Activated effector memory CD4-positive, alpha-beta T cell treated with anti-CD3 and anti-CD28 coated beads, Interleukin-2, amount 50 U/mL, for 16 hours (primary cell): ENCODE data around the gene POTEM.
"Not testable (repeated sequence)": the region's sequence is repeated elsewhere in the genome, so short reads cannot be mapped to it uniquely, and the experiment has no call there.

Experiments used
- DNase-seq: peaks from one replicate; pipeline ENCODE4 v3.0.0-alpha.2; 2020

The POTEM gene

DNA sequence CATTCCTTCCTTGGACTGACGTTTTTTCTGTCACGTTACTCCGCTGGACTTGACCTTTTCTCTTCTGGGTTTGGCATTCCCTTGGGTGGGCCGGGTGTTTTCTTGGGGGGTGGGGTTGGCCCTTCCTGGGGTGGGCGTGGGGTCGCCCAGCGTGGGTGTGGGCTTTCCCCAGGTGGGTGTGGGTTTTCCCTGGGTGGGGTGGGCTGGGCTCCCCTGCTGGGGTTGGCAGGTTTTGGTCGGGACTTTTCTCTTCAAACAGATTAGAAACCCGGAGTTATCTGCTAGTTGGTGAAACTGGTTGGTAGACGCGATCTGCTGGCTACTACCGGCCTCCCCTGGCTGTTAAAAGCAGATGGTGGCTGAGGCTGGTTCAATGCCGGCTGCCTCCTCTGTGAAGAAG lies at the start of gene POTEM:
POTEM (plus strand) TSS at position 301 of the 400 bp plus-strand sequence; CDS start at position 353, 52 bp downstream.
- not testable (repeated sequence) for DNase-seq

DNA sequence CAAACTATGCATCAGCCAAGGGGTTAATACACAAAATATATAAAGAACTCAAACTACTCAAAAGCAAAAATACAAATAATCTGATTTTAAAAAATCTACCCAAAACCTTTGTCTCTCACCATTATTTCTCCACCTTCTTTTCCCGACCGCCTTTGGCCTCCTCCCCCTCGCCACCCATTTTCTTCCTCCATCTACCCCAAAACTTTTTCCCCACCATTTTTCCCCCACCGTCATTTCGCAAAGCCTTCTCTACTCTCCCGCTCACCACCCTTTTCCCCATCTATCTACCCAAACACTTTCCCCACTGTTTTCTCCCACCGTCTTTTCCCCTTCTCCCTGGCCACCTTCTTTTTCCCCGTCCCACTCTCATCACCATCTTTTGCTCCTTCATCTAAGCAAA lies 48.9 kb upstream of the POTEM start:
- peak; percentile 55 for DNase-seq

DNA sequence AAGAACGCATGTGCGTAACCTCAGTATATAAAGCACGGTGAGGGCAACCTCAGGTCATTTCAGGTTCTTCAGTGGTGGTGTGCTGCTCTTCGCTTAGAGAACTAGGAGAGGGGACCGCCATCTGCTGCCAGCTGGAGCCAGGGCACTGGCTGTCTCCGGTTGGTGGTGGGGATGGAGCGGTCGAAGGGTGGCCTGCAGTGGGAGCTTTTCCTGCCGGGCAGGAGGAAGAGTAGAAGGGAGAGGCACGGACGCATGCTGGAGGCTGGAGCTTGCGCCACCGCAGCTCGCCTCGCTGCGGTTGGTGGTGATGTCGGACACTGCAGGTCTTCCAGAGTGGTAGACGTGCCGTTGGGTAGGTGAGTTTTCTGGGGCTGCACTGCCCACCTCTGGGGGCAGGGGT lies 47.2 kb upstream of the POTEM start:
- DNase-seq, result not testable (repeated sequence)

DNA sequence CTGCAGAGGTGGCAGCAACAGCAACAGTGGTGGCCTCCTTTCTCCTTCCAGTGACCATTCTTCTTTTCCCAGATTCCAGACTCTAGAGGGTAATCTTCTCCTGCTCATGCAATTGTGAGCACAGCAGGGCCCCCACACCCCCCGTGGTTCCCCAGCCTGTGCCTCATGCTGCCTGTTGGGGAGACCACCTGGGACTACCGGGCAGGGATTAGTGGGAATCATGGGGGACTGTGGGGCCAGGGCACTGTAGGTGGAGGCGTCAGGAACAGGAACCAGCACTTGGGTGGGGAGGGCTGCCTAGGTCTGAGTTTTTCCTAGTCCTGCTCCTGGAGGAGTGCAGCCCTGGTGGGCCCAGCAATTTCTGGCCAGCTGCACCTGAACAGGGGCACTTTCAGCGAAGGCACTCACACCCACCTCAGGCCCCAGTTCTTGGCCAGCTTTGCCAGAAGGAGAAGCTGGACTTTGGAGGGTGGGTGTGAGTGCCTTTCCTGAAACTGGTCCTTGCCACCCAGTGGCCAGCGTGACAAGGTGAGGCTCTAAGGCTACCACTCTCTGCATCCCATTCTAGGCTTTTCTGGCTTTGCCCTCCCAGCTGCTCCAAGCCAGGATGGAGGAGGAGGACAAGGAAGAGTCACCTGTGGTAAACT lies 46.1 kb upstream of the POTEM start:
- peak; percentile 59 for DNase-seq

DNA sequence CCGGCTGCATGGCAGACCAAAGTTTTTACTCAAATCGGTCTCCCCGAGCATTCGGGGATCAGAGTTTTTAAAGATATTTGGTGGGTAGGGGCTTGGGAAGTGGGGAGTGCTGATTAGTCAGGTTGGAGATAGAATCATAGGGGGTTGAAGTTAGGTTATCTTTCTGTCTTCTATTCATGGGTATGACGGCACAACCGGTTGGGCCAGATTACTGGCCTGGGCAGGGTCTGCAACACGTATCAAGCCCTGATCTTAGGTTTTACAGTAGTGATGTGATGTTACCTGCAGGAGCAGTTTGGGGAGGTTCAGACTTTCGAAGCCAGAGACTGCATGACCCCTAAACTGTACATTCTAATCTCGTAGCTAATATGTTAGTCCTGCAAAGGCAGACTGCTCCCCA lies 30.4 kb upstream of the POTEM start:
- DNase-seq, result not testable (repeated sequence)

DNA sequence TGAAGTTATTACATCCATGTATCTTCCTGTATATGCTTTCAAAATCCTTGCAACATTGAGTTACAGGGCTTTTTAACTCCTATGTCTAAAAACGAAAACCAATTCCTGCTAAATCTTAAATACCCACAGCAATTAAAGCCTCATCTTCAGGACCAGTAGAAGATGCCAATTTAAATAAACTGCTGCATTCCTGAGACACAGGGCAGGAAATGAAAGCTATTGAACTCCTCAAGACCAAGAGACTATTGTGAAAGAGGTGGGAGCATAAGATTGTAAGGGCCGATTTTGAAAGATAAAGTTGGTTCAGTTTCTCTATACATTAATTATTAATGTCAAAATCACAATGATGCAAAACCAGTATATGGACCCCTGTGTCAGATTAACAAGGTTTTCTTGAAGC lies 28.5 kb upstream of the POTEM start:
- not testable (repeated sequence) for DNase-seq

DNA sequence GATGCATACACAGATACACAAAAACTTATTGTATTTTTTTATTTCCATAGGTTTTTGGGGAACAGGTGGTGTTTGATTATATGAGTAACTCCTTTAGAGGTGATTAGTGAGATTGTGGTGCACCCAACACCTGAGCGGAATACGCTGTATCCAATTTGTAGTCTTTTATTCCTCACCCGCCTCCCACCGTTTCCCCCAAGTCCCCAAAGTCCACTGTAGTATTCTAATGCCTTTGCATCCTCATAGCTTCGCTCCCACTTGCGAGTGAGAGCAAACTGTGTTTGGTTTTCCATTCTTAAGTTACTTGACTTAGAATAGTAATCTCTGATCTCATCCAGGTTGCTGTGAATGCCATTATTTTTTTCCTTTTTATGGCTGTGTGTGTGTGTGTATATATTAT lies 17.3 kb upstream of the POTEM start:
- not testable (repeated sequence) for DNase-seq

DNA sequence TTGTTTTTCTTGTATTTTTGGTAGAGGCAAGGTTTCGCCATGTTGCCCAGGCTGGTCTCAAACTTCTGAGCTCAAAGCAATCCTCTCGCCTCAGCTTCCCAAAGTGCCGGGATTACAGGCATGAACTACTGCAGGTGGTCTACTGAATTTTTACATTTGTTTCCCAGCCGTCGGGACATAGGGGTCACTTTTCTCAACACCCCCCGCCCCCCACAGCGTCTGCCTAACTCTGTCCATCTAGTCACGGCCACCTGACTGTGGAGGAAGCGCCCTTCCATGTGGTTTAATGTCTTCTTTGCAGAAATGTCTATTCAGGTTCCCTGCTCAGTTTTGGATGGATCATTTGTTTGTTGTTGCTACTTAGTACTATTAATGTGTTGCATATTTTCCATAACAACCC lies 14.1 kb upstream of the POTEM start:
- peak; percentile 63 for DNase-seq

DNA sequence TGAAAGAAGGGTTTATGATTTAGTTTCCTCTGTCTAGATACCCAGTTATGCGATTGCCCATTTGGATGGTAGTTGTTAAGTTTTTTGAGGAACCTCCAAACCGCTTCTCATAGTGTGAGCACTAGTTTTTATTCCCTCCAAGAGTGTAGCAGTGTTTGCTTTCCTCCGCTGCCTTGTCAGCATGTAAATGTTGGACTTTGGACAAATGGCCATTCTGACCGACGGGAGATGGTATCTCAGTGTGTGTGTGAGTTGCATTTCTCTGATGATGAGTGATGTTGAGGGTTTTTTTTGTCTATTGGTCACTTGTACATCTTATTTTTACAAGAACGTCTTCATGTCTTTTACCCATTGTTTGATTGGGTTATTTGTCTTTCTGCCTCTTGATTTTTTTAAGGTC lies 11.4 kb upstream of the POTEM start:
- DNase-seq, result not testable (repeated sequence)

DNA sequence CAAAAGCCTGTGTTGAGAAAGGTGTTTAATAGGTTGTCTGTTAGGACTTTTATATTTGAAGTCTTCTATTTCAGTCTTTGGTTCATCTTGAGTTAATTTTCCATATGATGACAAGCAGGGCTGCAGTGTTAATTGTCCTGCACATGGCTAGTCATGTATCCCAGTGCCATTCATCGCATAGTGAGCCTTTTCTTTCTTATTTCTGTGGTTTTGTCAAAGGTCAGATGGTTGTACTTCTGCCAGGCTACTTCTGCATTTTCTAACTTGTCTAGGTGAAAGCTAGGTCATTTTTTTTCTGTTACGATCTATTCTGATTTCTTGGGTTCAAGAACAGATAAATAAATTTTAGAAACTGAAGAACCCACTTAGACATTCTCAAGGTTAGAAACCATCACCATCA lies 5.7 kb upstream of the POTEM start:
- DNase-seq, result not testable (repeated sequence)

DNA sequence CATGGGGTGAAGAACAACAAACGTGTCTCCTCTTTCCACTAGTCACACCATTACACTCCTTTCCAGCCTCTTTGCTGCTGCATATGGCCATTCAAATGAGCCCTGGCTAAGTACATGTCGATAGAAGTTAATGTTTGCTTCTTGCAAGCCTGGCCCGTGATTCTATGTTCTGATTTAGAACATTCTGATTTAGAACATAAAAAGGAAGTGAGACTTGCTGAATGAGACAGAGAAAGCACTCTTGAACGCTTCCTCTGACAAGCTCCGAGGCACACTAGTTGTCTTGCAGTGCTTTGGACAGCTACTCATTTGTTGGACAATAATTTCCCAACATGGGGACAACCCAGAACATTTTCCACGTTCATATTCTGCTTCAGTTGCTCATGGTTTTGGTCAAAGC lies 5.1 kb upstream of the POTEM start:
- not testable (repeated sequence) for DNase-seq

DNA sequence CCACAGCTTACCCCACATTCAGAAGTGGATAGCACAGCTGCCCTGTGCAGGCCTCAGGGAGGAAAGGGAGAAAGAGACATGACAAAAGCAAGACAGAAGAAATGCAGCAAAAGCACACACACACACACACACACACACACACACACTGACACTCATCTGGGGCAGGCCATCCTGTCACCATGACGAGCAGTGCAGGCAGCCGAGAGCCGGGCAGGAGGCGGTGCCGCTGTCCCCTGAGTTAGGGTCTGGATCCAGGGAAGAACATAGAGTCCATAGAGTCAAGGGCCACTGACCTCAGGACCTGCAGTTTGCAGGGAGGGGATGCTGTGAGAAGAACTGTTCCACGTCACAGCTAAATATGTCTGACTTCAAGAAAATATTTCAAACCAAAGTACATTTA lies 4.0 kb upstream of the POTEM start:
- not testable (repeated sequence) for DNase-seq

DNA sequence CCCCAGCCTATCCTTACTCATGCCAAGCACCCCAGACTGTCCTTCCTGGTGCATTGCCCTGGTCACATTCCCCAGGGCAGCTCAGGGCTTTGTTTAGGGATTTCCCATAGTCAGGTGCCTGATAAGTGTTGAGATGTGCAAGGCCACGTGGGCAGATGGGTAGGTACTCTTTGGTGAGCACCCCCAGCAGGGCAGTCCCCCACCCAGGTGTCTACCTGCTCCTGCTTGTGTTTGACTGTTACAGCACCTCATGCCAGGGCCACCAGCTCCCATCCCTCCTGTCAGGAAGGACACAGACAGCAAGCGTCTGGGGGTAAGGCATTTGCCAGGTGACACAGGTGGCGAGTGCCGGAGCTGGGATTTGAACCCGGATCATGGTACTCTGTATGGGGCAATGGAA lies 2.4 kb upstream of the POTEM start:
- not testable (repeated sequence) for DNase-seq

DNA sequence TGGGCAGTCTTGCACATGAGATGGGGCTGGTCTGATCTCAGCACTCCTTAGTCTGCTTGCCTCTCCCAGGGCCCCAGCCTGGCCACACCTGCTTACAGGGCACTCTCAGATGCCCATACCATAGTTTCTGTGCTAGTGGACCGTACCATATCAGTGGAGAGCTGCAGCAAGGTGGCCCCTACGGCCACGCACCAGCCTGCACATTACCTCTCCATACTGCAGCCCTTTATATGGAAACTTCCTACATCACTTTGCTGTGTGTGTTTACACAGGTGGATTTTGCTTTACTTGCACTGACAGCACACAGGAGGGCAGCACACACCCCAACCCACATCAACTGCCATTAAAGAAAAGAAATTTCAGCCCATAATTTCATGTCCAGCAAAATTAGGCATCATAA lies 35.3 kb downstream of the POTEM start:
- DNase-seq, result peak; percentile 61

DNA sequence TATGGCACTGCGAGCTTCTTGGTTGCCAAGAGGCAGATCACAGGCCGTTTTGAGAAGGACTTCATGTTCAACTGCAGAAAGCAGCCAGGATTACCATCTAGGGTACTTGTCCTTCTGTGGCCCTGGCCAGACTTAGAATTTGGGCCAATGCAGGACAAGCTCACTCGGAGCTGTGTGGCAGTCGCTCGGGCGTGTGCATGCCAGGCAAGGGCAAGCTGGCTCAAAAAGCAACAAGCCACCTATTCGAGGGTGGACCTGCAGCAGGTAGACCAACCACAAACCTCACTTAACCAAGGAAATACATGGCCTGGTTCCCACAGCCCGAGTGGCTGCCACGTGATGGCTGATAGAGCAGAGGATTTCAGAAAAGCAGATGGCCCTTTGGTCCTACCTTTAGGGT lies 39.3 kb downstream of the POTEM start:
- DNase-seq, result not testable (repeated sequence)

DNA sequence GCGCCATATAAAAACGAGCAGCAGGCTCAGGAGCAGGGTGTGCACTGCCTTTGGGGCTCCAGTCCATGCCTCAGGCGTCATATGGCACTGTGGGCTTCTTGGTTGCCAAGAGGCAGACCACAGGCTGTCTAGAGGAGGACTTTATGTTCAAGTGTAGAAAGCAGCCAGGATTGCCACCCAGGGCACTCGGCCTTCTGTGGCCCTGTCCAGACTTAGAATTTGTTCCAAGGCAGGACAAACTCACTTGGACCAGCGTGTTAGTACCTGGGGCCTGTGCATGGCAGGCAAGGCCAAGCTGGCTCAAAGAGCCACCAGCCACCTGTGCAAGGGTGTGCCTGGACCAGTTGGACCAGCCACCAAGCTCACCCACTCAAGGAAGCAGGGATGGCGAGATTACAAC lies 40.4 kb downstream of the POTEM start:
- peak; percentile 61 for DNase-seq

DNA sequence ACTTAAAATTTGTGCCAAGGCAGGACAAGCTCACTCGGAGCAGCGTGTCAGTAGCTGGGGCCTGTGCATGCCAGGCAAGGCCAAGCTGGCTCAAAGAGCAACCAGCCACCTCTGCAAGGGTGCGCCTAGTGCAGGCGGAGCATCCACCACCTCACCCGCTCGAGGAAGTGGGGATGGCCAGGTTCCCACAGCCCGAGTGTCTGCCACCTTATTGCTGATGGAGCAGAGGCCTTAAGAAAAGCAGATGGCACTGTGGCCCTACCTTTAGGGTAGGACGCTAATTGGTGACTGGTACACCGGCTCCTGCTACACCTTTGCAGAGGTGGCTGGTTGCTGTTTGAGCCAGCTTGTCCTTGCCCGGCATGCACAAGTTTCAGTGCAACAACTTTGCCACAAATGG lies 43.8 kb downstream of the POTEM start:
- peak; percentile 43 for DNase-seq

DNA sequence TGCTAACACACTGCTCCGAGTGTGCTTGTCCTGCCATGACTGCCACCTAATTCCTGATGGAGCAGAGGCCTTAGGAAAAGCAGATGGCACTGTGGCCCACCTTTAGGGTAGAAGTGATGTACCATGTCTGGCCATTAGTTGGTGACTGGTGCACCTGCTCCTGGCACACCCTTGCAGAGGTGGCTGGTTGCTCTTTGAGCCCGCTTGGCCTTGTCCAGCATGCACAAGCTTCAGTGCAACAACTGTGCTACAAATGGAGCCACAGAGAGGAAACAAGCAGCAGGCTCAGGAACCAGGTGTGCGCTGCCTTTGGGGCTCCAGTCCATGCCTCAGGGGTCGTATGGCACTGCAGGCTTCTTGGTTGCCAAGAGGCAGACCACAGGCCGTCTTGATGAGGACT lies 44.5 kb downstream of the POTEM start:
- peak; percentile 59 for DNase-seq

DNA sequence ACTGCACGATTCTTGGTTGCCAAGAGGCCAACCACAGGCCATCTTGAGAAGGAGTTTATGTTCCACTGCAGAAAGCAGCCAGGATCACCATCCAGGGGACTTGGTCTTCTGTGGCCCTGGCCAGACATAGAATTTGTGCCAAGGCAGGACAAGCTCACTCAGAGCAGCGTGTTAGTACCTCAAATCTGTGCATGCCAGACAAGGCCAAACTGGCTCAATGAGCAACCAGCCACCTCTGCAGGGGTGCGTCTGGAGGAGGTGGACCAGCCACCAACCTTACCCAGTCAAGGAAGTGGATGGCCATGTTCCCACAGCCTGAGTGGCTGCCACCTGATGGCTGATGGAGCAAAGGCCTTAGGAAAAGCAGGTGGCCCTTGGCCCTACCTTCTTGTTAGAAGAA lies 48.0 kb downstream of the POTEM start:
- DNase-seq, result not testable (repeated sequence)

DNA sequence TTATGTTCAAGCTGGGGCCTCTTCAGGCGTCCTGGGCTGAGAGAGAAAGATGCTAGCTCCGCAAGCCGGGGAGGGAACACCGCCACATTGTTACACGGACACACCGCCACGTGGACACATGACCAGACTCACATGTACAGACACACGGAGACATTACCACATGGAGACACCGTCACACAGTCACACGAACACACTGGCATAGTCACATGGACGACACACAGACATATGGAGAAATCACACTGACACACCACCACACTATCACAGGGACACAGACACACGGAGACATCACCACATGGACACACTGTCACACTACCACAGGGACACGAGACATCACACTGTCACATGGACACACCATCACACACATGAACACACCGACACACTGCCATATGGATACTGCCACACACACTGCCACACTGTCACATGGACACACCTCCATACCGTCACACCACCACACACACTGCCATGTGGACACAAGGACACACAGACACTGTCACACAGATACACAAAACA lies 57.9 kb downstream of the POTEM start:
- peak; percentile 28 for DNase-seq

DNA sequence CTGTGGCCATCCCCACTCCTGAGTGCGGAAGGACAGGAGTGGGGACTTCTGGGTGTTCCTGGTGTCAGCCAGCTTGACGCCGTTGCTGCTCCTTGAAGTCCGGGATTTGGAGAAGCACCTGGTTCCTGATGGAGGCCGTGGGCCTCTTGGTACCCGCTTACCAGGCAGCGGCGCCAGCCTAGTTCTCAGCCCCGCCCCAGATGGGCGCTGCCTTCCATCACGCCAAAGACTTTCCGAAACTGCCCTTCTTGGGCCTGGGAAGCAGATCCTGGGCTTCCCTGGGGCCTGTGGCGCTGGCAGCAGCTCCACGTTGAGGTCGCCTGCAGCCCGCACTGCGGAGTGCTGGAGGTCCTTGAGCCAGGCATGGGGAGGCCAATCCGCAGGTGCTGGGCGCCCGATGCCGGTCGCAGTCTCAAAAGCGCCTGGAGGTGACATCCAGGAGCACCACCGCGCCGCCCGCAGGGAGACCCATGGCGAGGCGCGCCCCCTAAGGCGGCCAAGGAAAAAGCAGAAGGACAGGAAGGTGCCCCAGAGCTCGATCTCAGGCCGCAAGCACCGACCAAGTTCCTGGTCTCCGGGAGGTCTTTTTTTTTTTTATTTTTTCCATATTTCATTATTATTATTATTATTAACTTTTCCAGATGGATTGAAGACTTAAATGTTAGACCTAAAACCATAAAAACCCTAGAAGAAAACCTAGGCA lies 59.6 kb downstream of the POTEM start:
- peak; percentile 47 for DNase-seq

DNA sequence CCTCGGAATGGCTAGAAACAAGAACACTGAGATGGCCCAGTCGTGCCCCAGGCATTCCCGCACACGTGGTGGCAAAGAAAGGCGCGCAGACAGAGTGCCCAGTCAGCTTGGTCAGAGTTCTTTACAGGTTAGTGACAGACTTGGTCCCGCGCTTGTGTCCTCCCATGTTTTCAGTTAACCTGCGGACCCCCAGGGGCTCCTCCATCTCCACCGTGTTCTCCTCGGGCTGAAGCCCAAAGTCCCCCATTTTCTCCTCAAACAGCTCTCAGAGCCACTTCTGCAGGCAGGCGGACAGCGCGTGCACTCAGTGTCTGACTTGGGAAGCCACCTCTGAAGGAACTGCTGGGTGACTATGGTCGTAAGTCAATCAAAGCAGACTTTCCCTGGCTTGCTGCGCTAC lies 60.7 kb downstream of the POTEM start:
- DNase-seq, result peak; percentile 53

DNA sequence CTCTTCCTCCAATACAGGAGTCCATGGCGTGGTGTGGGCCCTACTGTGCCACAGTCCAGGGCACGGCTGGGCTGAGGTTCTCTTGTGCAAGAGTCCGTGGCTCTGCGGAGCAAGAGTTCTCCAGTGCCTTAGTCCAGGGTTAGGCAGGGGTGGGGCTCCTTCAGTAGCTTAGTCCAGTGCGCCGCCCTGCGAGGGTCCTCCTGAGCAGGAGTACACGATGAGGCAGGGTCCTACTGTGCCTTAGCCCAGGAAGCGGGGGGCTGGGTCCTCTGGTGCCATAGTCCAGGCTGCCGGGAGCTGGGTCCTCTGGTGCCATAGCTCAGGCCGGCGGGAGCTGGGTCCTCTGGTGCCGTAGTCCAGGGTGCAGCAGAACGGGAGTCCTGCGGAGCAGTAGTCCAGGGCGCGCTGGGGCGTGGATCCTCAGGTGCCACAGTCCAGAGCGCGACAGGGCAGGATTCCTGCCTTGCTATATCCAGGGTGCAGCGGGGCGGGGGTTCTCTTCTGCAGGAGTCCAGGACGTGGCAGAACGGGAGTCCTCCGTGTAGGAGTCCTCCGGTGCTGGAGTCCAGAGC lies 69.7 kb downstream of the POTEM start:
- peak; percentile 60 for DNase-seq

DNA sequence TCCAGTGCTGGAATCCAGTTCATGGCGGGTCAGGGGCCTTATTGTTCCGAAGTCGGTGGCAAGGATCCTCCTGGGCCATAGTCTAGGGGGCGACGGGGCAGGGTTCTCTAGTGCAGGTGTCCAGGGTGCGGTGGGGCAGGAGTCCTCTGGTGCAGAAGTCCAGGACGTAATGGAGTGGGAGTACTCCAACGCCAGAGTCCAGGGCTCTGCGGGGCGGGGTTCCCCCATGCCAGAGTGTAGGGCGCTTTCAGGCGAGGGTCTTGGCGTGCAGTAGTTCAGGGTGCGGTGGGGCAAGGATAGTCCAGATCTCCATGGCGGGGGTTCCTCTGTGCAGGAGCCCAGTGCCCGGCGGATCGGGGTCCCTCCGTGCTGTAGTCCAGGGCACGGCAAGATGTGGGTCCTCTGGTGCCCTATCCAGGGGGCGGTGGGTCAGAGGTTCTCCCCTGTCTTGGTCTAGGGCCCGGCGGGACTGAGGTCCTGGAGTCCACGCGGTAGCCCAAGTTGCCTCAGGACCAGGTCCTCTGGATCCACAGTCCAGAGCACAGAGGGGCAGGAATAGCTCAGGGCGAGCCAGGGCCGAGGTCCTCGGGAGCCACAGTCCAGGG lies 70.9 kb downstream of the POTEM start:
- peak; percentile 65 for DNase-seq
